ENCODE measurements around the gene HOXA5. TPM values are rescaled to one million over a fixed set of nuclear protein-coding genes. Genes with fewer than 3 reads are reported as not detected.

HOXA5 gene
- total RNA-seq, 3 donors from 2014 or later, result 16.1 to 26.6 (median 23.8) TPM

DNA sequence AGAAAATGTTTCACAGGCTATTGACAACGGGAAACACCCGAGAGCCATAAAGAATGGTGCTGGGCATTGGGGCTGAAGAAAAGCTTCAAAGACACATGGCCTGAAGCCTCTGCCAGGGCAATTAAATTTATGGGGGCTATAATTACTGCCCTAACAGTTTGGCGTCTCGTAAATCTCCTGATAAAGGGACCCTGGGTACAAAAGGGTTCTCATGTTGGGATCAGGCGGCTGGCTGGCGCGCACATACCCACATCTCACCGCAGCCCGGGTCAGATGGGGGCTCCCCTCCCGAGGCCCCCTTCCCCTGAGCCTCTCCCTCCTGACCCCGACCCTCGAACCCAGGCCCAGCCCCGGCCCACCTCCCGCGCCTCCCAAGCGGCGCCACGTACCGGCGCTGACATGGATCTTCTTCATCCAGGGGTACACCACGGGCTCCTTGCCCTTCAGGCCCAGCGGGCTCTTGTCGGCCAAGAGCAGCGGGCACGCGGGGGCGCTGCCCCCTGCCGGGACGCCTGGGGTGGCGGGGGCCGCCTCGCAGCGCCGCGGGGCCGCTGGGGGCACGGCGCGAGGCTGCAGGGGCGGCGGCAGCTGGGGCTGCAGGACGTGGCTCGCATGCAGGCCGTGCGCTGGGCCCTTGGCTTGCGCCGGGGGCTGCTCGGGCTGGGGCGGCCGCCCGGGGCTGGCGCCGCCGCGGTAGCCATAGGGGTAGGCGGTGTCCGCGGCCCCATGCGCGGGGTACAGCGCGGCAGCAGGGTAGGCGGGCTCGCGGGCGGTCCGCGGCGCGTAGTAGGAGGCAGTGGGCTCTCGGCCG lies 13.5 kb downstream of the HOXA5 start:
- Histone ChIP-seq H3K36me3 (ENCODE audit: low read depth) (no peaks in the 10 kb centered on the region), H3K4me3 (peak overlapping the region; percentile 31), H3K9me3 (no peaks in the 10 kb centered on the region), H3K4me1 (ENCODE audit: low read depth) (peaks cover 56% of the 10 kb centered on the region)
- intact Hi-C loops (cut with DNase I, micrococcal nuclease), result no loop called here
- peak; percentile 68 for ATAC-seq
- peak; percentile 70 to 78 (median 75) for DNase-seq
- TF ChIP-seq, protein P1, sequence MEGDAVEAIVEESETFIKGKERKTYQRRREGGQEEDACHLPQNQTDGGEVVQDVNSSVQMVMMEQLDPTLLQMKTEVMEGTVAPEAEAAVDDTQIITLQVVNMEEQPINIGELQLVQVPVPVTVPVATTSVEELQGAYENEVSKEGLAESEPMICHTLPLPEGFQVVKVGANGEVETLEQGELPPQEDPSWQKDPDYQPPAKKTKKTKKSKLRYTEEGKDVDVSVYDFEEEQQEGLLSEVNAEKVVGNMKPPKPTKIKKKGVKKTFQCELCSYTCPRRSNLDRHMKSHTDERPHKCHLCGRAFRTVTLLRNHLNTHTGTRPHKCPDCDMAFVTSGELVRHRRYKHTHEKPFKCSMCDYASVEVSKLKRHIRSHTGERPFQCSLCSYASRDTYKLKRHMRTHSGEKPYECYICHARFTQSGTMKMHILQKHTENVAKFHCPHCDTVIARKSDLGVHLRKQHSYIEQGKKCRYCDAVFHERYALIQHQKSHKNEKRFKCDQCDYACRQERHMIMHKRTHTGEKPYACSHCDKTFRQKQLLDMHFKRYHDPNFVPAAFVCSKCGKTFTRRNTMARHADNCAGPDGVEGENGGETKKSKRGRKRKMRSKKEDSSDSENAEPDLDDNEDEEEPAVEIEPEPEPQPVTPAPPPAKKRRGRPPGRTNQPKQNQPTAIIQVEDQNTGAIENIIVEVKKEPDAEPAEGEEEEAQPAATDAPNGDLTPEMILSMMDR (IDR thresholded peaks at IDR 0.05), result no peak

DNA sequence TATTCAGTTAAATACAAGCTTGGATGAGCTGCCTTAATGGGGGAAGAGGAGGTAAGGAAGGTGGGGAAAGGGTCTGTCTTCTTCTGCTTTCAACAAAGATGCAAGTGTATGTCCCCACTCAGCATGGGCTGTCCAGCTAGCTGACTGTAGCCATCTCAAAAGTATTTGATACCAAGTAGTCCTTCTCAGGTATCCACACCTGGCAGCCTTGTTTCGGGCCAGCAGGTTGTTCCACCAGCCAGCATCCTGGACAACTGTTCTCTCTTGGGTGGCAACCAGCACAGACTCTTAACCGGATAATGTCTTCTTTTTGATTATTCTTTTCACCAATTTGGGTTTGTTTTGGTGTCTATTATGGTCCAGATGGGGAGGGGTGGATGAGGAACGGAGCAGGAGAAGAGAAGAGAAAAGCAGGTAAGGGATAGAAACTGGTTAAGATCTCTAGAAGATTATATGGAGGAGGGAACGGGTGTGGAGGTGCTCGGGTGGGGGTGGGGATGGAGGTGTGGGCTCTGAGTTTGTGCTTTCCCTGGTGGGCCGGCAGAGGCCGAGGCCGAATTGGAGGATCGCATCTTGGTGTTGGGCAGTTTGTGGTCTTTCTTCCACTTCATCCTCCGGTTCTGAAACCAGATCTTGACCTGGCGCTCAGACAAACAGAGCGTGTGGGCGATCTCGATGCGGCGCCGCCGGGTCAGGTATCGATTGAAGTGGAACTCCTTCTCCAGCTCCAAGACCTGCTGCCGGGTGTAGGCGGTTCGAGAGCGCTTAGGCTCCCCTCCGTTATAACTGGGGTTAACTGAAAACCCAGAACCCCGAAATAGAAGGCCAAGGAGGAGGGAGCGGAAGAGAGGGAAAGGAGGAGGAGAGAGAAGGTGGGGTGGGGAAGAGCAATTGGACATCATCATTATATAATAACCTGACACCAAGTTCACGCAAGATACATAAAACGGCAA lies 14.4 kb downstream of the HOXA5 start:
- TF ChIP-seq, protein P1 (IDR thresholded peaks at IDR 0.05), result no peak
- ATAC-seq, result no peak
- no peaks in the 10 kb centered on the region for H3K36me3 ChIP-seq (ENCODE audit: low read depth)
- H3K4me1 ChIP-seq (ENCODE audit: low read depth), result peaks cover 54% of the 10 kb centered on the region
- H3K4me3 ChIP-seq, result no peak overlapping the region
- peak in 2 of 3 donors; percentile 39 to 59 for DNase-seq
- no peaks in the 10 kb centered on the region for H3K9me3 ChIP-seq
- intact Hi-C loops (cut with DNase I, micrococcal nuclease), result no loop called here

DNA sequence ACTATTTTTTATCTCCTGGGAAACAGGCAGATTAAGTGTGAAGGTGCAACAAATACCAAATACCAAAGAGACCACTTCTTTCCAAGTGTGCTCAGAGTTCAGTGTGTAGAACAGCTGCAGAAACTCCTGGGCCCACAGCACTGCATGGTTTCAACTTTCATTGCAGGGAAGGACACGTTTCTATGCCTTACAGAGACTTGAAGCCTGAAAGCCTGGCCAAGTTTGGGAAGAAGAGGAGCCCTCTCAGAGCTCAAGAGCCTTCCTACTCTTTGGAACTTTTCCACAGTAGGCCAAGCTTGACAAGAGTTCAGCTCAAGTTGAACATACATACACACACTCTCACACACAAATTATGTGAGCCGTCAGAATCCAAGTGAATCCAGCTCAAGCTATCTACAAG lies 15.4 kb downstream of the HOXA5 start:
- ATAC-seq (no peak), DNase-seq (peak in 1 of 3 donors; percentile 20)
- Histone ChIP-seq H3K4me3 (no peak overlapping the region), H3K4me1 (ENCODE audit: low read depth) (peaks cover 51% of the 10 kb centered on the region), H3K9me3 (no peaks in the 10 kb centered on the region), H3K36me3 (ENCODE audit: low read depth) (no peaks in the 10 kb centered on the region)
- TF ChIP-seq, protein P1 (IDR thresholded peaks at IDR 0.05), result no peak
- intact Hi-C loops (cut with DNase I, micrococcal nuclease), result no loop called here

DNA sequence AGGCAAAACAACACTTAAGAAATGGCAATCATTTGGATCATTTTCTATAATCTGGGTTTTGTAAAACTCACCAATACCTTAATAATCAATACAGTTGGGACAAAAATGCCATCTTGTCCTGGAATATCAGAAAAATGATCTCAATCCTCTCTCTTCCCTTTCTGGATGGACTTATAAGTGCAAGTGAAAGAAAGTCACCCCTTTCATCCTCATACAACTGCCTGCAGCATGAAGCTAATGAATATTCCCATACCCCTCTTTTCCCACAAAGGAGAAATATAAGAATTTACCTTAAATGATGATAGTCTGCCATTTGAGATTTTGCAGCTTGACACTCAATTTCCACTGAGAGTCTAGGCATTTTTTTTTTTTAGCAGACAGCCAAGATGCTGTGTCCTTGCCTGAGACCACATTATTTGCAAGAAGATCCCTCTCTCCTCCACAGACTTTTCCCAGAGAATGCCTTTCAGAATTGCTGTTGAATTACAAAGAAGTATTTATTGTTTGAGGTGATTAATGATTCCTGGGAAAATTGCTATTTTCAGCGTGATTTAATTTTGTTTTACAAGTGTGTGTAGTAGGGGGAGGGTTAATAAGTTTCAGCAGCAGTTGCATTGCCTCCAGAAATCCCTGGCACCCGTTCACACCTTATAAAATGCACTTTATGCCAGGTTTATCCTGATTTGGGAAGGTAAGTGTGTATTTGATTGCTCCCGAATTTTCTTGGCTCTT lies 16.7 kb downstream of the HOXA5 start:
- ATAC-seq (no peak), DNase-seq (no peak)
- Histone ChIP-seq H3K4me3 (no peak overlapping the region), H3K9me3 (no peaks in the 10 kb centered on the region), H3K4me1 (ENCODE audit: low read depth) (peaks cover 55% of the 10 kb centered on the region), H3K36me3 (ENCODE audit: low read depth) (no peaks in the 10 kb centered on the region)
- TF ChIP-seq, protein P1 (IDR thresholded peaks at IDR 0.05), result no peak
- intact Hi-C loops (cut with DNase I, micrococcal nuclease), result no loop called here

DNA sequence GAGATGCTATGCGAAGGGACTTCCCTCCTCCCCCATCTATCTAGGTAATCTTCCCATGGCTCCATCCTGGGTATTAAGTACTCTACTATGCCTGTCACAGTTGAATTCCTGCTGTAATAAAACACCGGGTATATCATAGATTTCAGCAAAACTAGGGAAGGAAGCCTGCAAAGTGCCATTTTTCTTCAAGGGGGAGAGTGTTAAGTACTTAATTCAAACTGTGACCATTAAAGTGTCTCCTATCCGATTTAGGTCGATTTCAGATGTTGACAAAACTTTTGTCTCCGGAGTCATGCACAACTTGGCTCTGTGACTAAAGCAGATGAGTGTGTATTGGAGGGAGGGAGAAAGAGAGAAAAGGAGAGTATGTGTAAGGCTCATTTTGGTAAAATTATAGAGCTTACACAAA lies 17.5 kb downstream of the HOXA5 start:
- no peaks in the 10 kb centered on the region for H3K9me3 ChIP-seq
- TF ChIP-seq, protein P1 (IDR thresholded peaks at IDR 0.05), result no peak
- H3K36me3 ChIP-seq (ENCODE audit: low read depth), result no peaks in the 10 kb centered on the region
- no peak overlapping the region for H3K4me3 ChIP-seq
- DNase-seq (no peak), ATAC-seq (no peak)
- intact Hi-C loops (cut with DNase I, micrococcal nuclease), result no loop called here
- H3K4me1 ChIP-seq (ENCODE audit: low read depth), result peaks cover 54% of the 10 kb centered on the region
